GM10248 (cell line): ENCODE results near the gene LRFN5.
"Not testable (repeated sequence)": the region's sequence is repeated elsewhere in the genome, so short reads cannot be mapped to it uniquely, and the experiment has no call there.

Experiments
- CTCF ChIA-PET: fragments of 300-600 bp; sonication (Branson Sonifier 250); formaldehyde crosslinking; extraction: SDS; loops from one replicate; lab custom pipeline; 2021; ENCODE audit warnings: antibody characterized with exemption; lab: Yijun Ruan, JAX
- POLR2A ChIA-PET: fragments of 350-650 bp; sonication (Branson Sonifier 250); formaldehyde crosslinking; extraction: SDS; loops from one replicate; lab custom pipeline; 2020; ENCODE audit warnings: antibody characterized with exemption; lab: Yijun Ruan, JAX
- DNase-seq: peaks from one replicate; pipeline ENCODE4 v3.0.0; 2012; ENCODE audit errors: extremely low spot score
- CTCF ChIP-seq: IDR thresholded peaks from 2 replicates; pipeline ENCODE4 v1.5.1; 2012; ENCODE audit warnings: mild to moderate bottlenecking, low read depth; ENCODE audit errors: extremely low read depth, missing control alignments, control extremely low read depth

The LRFN5 gene

GRCh38 chr14:41901089-41901488, 294.4 kb downstream of the LRFN5 start:
- no peak for TF ChIP-seq CTCF
- no peak for DNase-seq
- CTCF ChIA-PET, result no interaction called here
- POLR2A ChIA-PET, result no interaction called here

GRCh38 chr14:41905394-41905964, 298.8 kb downstream of the LRFN5 start:
- ChIA-PET CTCF (no interaction called here), POLR2A (no interaction called here)
- DNase-seq, result no peak
- TF ChIP-seq CTCF, result no peak

- DNase-seq, POLR2A ChIA-PET, CTCF ChIA-PET: not testable (repeated sequence)
Measured at GRCh38 chr14:41911155-41911554, 304.5 kb downstream of the LRFN5 start.

- POLR2A ChIA-PET, result no interaction called here
- no peak for TF ChIP-seq CTCF
- CTCF ChIA-PET, result no interaction called here
- DNase-seq, result no peak
Measured at GRCh38 chr14:41913398-41913797, 306.7 kb downstream of the LRFN5 start.

GRCh38 chr14:41915732-41916131, 309.1 kb downstream of the LRFN5 start:
- no peak for DNase-seq
- ChIA-PET POLR2A (no interaction called here), CTCF (no interaction called here)
- TF ChIP-seq CTCF, result no peak

GRCh38 chr14:41916313-41916712, 309.6 kb downstream of the LRFN5 start:
- no peak for DNase-seq
- CTCF ChIA-PET, result no interaction called here
- no peak for TF ChIP-seq CTCF
- POLR2A ChIA-PET, result no interaction called here

GRCh38 chr14:41925409-41925808, 318.7 kb downstream of the LRFN5 start:
- no peak for DNase-seq

More at GRCh38 chr14:41925409-41925808, 318.7 kb downstream of the LRFN5 start:
- POLR2A ChIA-PET, result no interaction called here
- CTCF ChIA-PET, result no interaction called here
- TF ChIP-seq CTCF, result no peak
